ENCODE measurements around the gene SLC22A2. TPM values are rescaled to one million over a fixed set of nuclear protein-coding genes. Genes with fewer than 3 reads are reported as not detected.

The SLC22A2 gene
- polyA plus RNA-seq, 3 donors: not detected

DNA sequence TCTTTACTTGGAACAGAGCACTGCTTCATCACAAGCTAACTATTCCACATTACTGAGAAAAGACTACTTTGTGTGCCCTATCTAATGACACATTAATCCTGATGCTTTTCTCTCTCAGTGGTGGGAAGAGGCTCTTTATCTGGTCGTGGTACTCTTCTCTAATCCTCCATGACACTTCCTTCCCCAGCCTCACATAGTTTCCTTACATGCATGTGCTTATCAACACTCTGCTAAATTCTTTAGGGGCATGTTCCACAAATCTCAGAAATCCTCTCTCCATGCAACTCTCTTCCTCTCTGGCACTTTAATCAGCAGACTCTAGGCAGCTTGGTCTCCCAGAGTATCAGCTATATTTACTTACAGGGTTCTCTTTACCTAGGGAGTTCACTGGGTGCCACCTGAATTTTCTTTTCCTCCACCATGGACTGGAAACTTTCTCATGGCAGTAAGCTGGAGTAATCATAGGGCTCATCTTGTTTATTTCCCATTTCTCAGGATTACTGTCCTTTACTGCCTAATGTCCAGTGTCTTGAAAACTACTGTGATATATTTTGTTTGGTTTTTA is 27.0 kb upstream of the SLC22A2 start:
- Histone ChIP-seq H3K4me3 (replicated peaks in 1 of 3; ENCODE audit: low read depth in 2 of 3, low read length in 3 of 3) (no peak overlapping the region), H3K27ac (ENCODE audit: low read depth in 1 of 2, low read length in 2 of 2) (no peak overlapping the region), H3K36me3 (replicated peaks in 1 of 2; ENCODE audit: control insufficient read depth in 1 of 2, insufficient read depth in 2 of 2, low read length in 2 of 2) (no peaks in the 10 kb centered on the region), H3K27me3 (ENCODE audit: control insufficient read depth in 2 of 2, insufficient read depth in 2 of 2, low read length in 2 of 2) (no peaks in the 10 kb centered on the region), H4K20me1 (ENCODE audit: insufficient read depth, low read length) (no peaks in the 10 kb centered on the region), H3K4me2 (replicated peaks; ENCODE audit: extremely low read depth, low read length, poor library complexity, severe bottlenecking) (no peak overlapping the region), H3K9ac (ENCODE audit: insufficient read depth, low read length, poor library complexity, severe bottlenecking) (no peak overlapping the region), H3K79me2 (ENCODE audit: insufficient read depth, low read length) (no peaks in the 10 kb centered on the region), H3K4me1 (ENCODE audit: control insufficient read depth in 1 of 2, insufficient read depth in 2 of 2, low read length in 2 of 2) (no peaks in the 10 kb centered on the region), H3K9me3 (replicated peaks in 1 of 2; ENCODE audit: control insufficient read depth in 1 of 2, insufficient read depth in 1 of 2, low read length in 2 of 2) (no peaks in the 10 kb centered on the region), H2AFZ (ENCODE audit: insufficient read depth, low read depth, low read length, poor library complexity, severe bottlenecking) (no peak overlapping the region)
- Mint-ChIP-seq H3K36me3 (no peaks in the 10 kb centered on the region), H3K27ac (no peak overlapping the region), H3K27me3 (ENCODE audit: low read depth in 3 of 3) (peaks cover 0 to 4% (median 2%) of the 10 kb centered on the region in 3 donors), H3K9me3 (peaks cover 0 to 5% (median 1%) of the 10 kb centered on the region in 7 donors), H3K4me3 (no peak overlapping the region), H3K4me1 (no peaks in the 10 kb centered on the region)
- no peak for DNase-seq
- TF ChIP-seq, protein P1, sequence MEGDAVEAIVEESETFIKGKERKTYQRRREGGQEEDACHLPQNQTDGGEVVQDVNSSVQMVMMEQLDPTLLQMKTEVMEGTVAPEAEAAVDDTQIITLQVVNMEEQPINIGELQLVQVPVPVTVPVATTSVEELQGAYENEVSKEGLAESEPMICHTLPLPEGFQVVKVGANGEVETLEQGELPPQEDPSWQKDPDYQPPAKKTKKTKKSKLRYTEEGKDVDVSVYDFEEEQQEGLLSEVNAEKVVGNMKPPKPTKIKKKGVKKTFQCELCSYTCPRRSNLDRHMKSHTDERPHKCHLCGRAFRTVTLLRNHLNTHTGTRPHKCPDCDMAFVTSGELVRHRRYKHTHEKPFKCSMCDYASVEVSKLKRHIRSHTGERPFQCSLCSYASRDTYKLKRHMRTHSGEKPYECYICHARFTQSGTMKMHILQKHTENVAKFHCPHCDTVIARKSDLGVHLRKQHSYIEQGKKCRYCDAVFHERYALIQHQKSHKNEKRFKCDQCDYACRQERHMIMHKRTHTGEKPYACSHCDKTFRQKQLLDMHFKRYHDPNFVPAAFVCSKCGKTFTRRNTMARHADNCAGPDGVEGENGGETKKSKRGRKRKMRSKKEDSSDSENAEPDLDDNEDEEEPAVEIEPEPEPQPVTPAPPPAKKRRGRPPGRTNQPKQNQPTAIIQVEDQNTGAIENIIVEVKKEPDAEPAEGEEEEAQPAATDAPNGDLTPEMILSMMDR (IDR thresholded peaks at IDR 0.05): no peak
- WGBS (ENCODE audit: insufficient coverage): 40% methylated on average over 1 of the region's 1 CpG
- intact Hi-C loops (cut with micrococcal nuclease): no loop called here

DNA sequence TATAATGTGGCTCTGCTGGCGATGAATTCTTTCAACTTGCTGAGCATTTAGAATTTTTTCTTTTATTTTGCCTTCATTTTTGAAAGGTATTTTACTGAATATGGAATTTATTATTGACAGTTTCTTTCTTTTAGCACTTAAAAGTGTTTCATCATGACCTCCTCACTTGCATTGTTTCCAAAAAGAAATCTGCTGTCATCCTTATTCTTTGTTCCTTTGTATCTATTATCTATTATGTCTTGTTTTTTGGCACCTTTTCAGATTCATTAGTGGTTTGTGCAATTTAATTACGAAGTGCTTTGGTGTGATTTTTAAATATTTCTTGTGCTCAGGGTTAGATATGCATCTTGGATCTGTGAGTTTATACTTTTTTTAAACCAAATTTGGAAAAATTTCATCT is 26.0 kb upstream of the SLC22A2 start:
- intact Hi-C loops (cut with micrococcal nuclease): no loop called here
- H3K27me3 Mint-ChIP-seq (ENCODE audit: low read depth in 3 of 3): peaks cover 0 to 4% (median 2%) of the 10 kb centered on the region in 3 donors
- no peaks in the 10 kb centered on the region for H3K4me1 ChIP-seq (ENCODE audit: control insufficient read depth in 1 of 2, insufficient read depth in 2 of 2, low read length in 2 of 2)
- peaks cover 0 to 5% (median 1%) of the 10 kb centered on the region in 7 donors for H3K9me3 Mint-ChIP-seq
- no peak overlapping the region for H3K9ac ChIP-seq (ENCODE audit: insufficient read depth, low read length, poor library complexity, severe bottlenecking)
- H3K4me2 ChIP-seq (replicated peaks; ENCODE audit: extremely low read depth, low read length, poor library complexity, severe bottlenecking): no peak overlapping the region
- H3K36me3 Mint-ChIP-seq: no peaks in the 10 kb centered on the region
- H3K9me3 ChIP-seq (replicated peaks in 1 of 2; ENCODE audit: control insufficient read depth in 1 of 2, insufficient read depth in 1 of 2, low read length in 2 of 2): no peaks in the 10 kb centered on the region
- no peak overlapping the region for H3K4me3 Mint-ChIP-seq
- H3K36me3 ChIP-seq (replicated peaks in 1 of 2; ENCODE audit: control insufficient read depth in 1 of 2, insufficient read depth in 2 of 2, low read length in 2 of 2): no peaks in the 10 kb centered on the region
- no peaks in the 10 kb centered on the region for H3K4me1 Mint-ChIP-seq
- H3K27ac Mint-ChIP-seq: no peak overlapping the region
- no peak for DNase-seq
- H3K79me2 ChIP-seq (ENCODE audit: insufficient read depth, low read length): no peaks in the 10 kb centered on the region
- no peak overlapping the region for H3K4me3 ChIP-seq (replicated peaks in 1 of 3; ENCODE audit: low read depth in 2 of 3, low read length in 3 of 3)
- no peak overlapping the region for H3K27ac ChIP-seq (ENCODE audit: low read depth in 1 of 2, low read length in 2 of 2)
- H4K20me1 ChIP-seq (ENCODE audit: insufficient read depth, low read length): no peaks in the 10 kb centered on the region
- TF ChIP-seq, protein P1 (IDR thresholded peaks at IDR 0.05): no peak
- WGBS (ENCODE audit: insufficient coverage): no CpG with 5 or more reads among the region's 2 CpGs
- no peaks in the 10 kb centered on the region for H3K27me3 ChIP-seq (ENCODE audit: control insufficient read depth in 2 of 2, insufficient read depth in 2 of 2, low read length in 2 of 2)
- no peak overlapping the region for H2AFZ ChIP-seq (ENCODE audit: insufficient read depth, low read depth, low read length, poor library complexity, severe bottlenecking)
